C4-2B (cell line): ENCODE results near the gene PHACTR4.

Experiments used
- CTCF ChIP-seq: fragments of 450-650 bp; conservative IDR thresholded peaks from 2 replicates; pipeline ENCODE4 v1.5.1; 2017; ENCODE audit warnings: mild to moderate bottlenecking
- ZFX ChIP-seq: fragments of 450-650 bp; IDR thresholded peaks from 2 replicates; pipeline ENCODE4 v1.6.1; 2017

- TF ChIP-seq CTCF (no peak), ZFX (no peak; the same call in 1 of the 2 replicates)
Observed at GRCh38 chr1:28369371-28370238, at the start of gene PHACTR4.
